ENCODE measurements around the gene PRKG1. TPM values are rescaled to one million over a fixed set of nuclear protein-coding genes. Genes with fewer than 3 reads are reported as not detected.

Gene PRKG1
- polyA plus RNA-seq, 3 donors, result not detected

- intact Hi-C loops (cut with micrococcal nuclease), result no loop called here
- no peaks in the 10 kb centered on the region for H3K79me2 ChIP-seq (ENCODE audit: insufficient read depth, low read length)
- TF ChIP-seq CTCF (IDR thresholded peaks at IDR 0.05), result no peak
- no peaks in the 10 kb centered on the region for H3K27me3 ChIP-seq (ENCODE audit: control insufficient read depth in 2 of 2, insufficient read depth in 2 of 2, low read length in 2 of 2)
- H3K9ac ChIP-seq (ENCODE audit: insufficient read depth, low read length, poor library complexity, severe bottlenecking), result no peak overlapping the region
- peaks cover 0 to 10% of the 10 kb centered on the region in 2 donors for H3K9me3 ChIP-seq (replicated peaks in 1 of 2; ENCODE audit: control insufficient read depth in 1 of 2, insufficient read depth in 1 of 2, low read length in 2 of 2)
- H3K4me2 ChIP-seq (replicated peaks; ENCODE audit: extremely low read depth, low read length, poor library complexity, severe bottlenecking), result no peak overlapping the region
- H3K36me3 ChIP-seq (replicated peaks in 1 of 2; ENCODE audit: control insufficient read depth in 1 of 2, insufficient read depth in 2 of 2, low read length in 2 of 2), result no peaks in the 10 kb centered on the region
- H3K27ac ChIP-seq (ENCODE audit: low read depth in 1 of 2, low read length in 2 of 2), result no peak overlapping the region
- no peaks in the 10 kb centered on the region for H3K36me3 Mint-ChIP-seq
- H3K4me3 Mint-ChIP-seq, result no peak overlapping the region
- DNase-seq, result no peak
- no peak overlapping the region for H3K27ac Mint-ChIP-seq
- H3K9me3 Mint-ChIP-seq, result peaks cover 0 to 8% (median 3%) of the 10 kb centered on the region in 7 donors
- no peak overlapping the region for H3K4me3 ChIP-seq (replicated peaks in 1 of 3; ENCODE audit: low read depth in 2 of 3, low read length in 3 of 3)
- H3K4me1 ChIP-seq (ENCODE audit: control insufficient read depth in 1 of 2, insufficient read depth in 2 of 2, low read length in 2 of 2), result no peaks in the 10 kb centered on the region
- WGBS (ENCODE audit: insufficient coverage), result no CpG with 5 or more reads among the region's 2 CpGs
- no peaks in the 10 kb centered on the region for H4K20me1 ChIP-seq (ENCODE audit: insufficient read depth, low read length)
- no peaks in the 10 kb centered on the region for H3K4me1 Mint-ChIP-seq
- no peak overlapping the region for H2AFZ ChIP-seq (ENCODE audit: insufficient read depth, low read depth, low read length, poor library complexity, severe bottlenecking)
- no peaks in the 10 kb centered on the region for H3K27me3 Mint-ChIP-seq (ENCODE audit: low read depth in 3 of 3)
Observed at GRCh38 chr10:51986516-51986915, 912.2 kb downstream of the PRKG1 start.

DNA sequence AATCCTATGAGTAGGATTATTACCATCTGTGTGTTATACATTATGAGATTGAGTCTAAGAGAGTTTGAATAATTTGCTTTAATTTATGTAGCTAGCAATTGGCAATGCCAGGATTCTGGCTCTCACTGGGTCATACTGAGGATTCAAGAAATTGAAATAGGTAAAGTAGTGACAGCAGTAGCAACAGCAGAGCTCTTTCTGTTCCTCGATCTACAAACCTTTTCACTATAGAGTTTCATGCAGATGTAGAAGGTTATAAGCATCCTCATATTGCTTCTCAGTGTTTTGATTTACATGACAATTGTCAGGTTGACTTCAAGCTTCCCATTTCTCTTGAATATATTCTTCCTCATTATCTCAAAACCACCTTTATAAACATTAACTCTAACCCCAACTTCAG is 919.2 kb downstream of the PRKG1 start:
- no CpG with 5 or more reads among the region's 1 CpG for WGBS (ENCODE audit: insufficient coverage)
- no peaks in the 10 kb centered on the region for H3K79me2 ChIP-seq (ENCODE audit: insufficient read depth, low read length)

More for the DNA sequence above, 919.2 kb downstream of the PRKG1 start:
- Histone ChIP-seq H3K36me3 (replicated peaks in 1 of 2; ENCODE audit: control insufficient read depth in 1 of 2, insufficient read depth in 2 of 2, low read length in 2 of 2) (no peaks in the 10 kb centered on the region), H3K27me3 (ENCODE audit: control insufficient read depth in 2 of 2, insufficient read depth in 2 of 2, low read length in 2 of 2) (no peaks in the 10 kb centered on the region), H3K27ac (ENCODE audit: low read depth in 1 of 2, low read length in 2 of 2) (no peak overlapping the region), H3K9me3 (replicated peaks in 1 of 2; ENCODE audit: control insufficient read depth in 1 of 2, insufficient read depth in 1 of 2, low read length in 2 of 2) (no peaks in the 10 kb centered on the region), H4K20me1 (ENCODE audit: insufficient read depth, low read length) (no peaks in the 10 kb centered on the region), H3K4me1 (ENCODE audit: control insufficient read depth in 1 of 2, insufficient read depth in 2 of 2, low read length in 2 of 2) (no peaks in the 10 kb centered on the region), H2AFZ (ENCODE audit: insufficient read depth, low read depth, low read length, poor library complexity, severe bottlenecking) (no peak overlapping the region), H3K9ac (ENCODE audit: insufficient read depth, low read length, poor library complexity, severe bottlenecking) (no peak overlapping the region), H3K4me2 (replicated peaks; ENCODE audit: extremely low read depth, low read length, poor library complexity, severe bottlenecking) (no peak overlapping the region), H3K4me3 (replicated peaks in 1 of 3; ENCODE audit: low read depth in 2 of 3, low read length in 3 of 3) (no peak overlapping the region)
- H3K4me1 Mint-ChIP-seq, result no peaks in the 10 kb centered on the region
- peaks cover 0 to 3% (median 2%) of the 10 kb centered on the region in 7 donors for H3K9me3 Mint-ChIP-seq
- TF ChIP-seq CTCF (IDR thresholded peaks at IDR 0.05), result no peak
- no peak overlapping the region for H3K4me3 Mint-ChIP-seq
- no peaks in the 10 kb centered on the region for H3K36me3 Mint-ChIP-seq
- DNase-seq, result no peak
- intact Hi-C loops (cut with micrococcal nuclease), result no loop called here
- H3K27ac Mint-ChIP-seq, result no peak overlapping the region
- peaks cover 0 to 2% (median 0%) of the 10 kb centered on the region in 3 donors for H3K27me3 Mint-ChIP-seq (ENCODE audit: low read depth in 3 of 3)
